CD4-positive, alpha-beta T cell (primary cell): Measurements from ENCODE around the gene SLC35F1. TPM values are rescaled to one million over a fixed set of nuclear protein-coding genes. Genes with fewer than 3 reads are reported as not detected.

Experiments
- ATAC-seq: fragments of 200-7000 bp; cut with Tn5 transposase; one replicate; pipeline ENCODE4 v1.10.0; 2022; ENCODE audit warnings: mild to moderate bottlenecking; ENCODE audit not compliant: poor library complexity
- CTCF ChIA-PET: fragments of 350-600 bp; sonication (Branson Sonifier 250); formaldehyde crosslinking; loops from one replicate; lab custom pipeline; 2021; ENCODE audit warnings: antibody characterized with exemption, inconsistent platforms; lab: Charles Lee
- POLR2A ChIA-PET: fragments of 350-600 bp; sonication (Branson Sonifier 250); formaldehyde crosslinking; loops from one replicate; lab custom pipeline; 2021; ENCODE audit warnings: antibody characterized with exemption, inconsistent platforms; lab: Charles Lee
- DNase-seq, 14 experiments: peaks; one replicate each; pipeline ENCODE4 v3.0.0-alpha.2; 2013 to 2020; ENCODE audit warnings: mixed read lengths in 2 of 14
- H3K27ac ChIP-seq, 2 donors: one replicate each; pipeline versions ENCODE4 v1.5.1 to v1.7.0; 2013; ENCODE audit warnings: low read length in 2 of 2, low read depth in 1 of 2, mild to moderate bottlenecking in 1 of 2
- H3K27me3 ChIP-seq, 2 experiments: 1 replicate in 1 of 2; 2 replicates in 1 of 2; pipeline versions ENCODE4 v1.6.1 to v1.7.0; 2013; ENCODE audit warnings: low read length in 2 of 2, control low read depth in 1 of 2, mild to moderate bottlenecking in 1 of 2, moderate library complexity in 1 of 2; ENCODE audit not compliant: insufficient read depth in 2 of 2, control insufficient read depth in 1 of 2
- H3K36me3 ChIP-seq: one replicate; pipeline ENCODE4 v1.6.1; 2013; ENCODE audit warnings: low read length, control low read depth; ENCODE audit not compliant: insufficient read depth
- H3K4me1 ChIP-seq: one replicate; pipeline ENCODE4 v1.6.1; 2013; ENCODE audit warnings: low read length, control low read depth; ENCODE audit not compliant: insufficient read depth
- H3K4me3 ChIP-seq: one replicate; pipeline ENCODE4 v1.5.1; 2013; ENCODE audit warnings: mild to moderate bottlenecking, low read length, moderate library complexity
- H3K9me3 ChIP-seq, 2 experiments: 1 replicate in 1 of 2; 2 replicates in 1 of 2; pipeline versions ENCODE4 v1.6.1 to v1.7.0; 2013; ENCODE audit warnings: low read length in 2 of 2, mild to moderate bottlenecking in 2 of 2, control low read depth in 1 of 2, moderate library complexity in 1 of 2; ENCODE audit not compliant: control insufficient read depth in 1 of 2, insufficient read depth in 1 of 2
- H3K27ac Mint-ChIP-seq: one replicate; pipeline ENCODE4 v1.8.0; 2020; ENCODE audit warnings: mixed read lengths
- H3K27me3 Mint-ChIP-seq: one replicate; pipeline ENCODE4 v1.8.0; 2021; ENCODE audit warnings: mixed read lengths
- H3K36me3 Mint-ChIP-seq: one replicate; pipeline ENCODE4 v1.8.0; 2021; ENCODE audit warnings: low read depth, mixed read lengths
- H3K4me1 Mint-ChIP-seq: one replicate; pipeline ENCODE4 v1.8.0; 2021; ENCODE audit warnings: low read depth, mixed read lengths
- H3K4me3 Mint-ChIP-seq: one replicate; pipeline ENCODE4 v1.8.0; 2020; ENCODE audit warnings: mild to moderate bottlenecking, mixed read lengths
- H3K9me3 Mint-ChIP-seq: one replicate; pipeline ENCODE4 v1.8.0; 2020; ENCODE audit warnings: mixed read lengths
- CTCF ChIP-seq: fragments of 200-600 bp; IDR thresholded peaks from one replicate; pipeline ENCODE4 v1.8.0; 2022; ENCODE audit warnings: antibody characterized with exemption, mild to moderate bottlenecking
- intact Hi-C, 2 experiments: fragments of 100-400 bp; cut with DNase I in 1 of 2; cut with micrococcal nuclease in 1 of 2; formaldehyde crosslinking; loops; one replicate each; pipeline versions ENCODE4 v1.15.1 to v1.9.0; 2023 to 2025; cut with DNase I, micrococcal nuclease
- total RNA-seq, 174 experiments: library from RNA in 2 of 174; stranded (reverse) in 2 of 174; gene quantifications; one replicate each; pipeline ENCODE4 v1.2.3 and lab custom pipeline; 2021 to 2026

Gene SLC35F1
- total RNA-seq, 2 experiments from 2014 or later: not detected

- Mint-ChIP-seq H3K27ac (no peak overlapping the region), H3K27me3 (peaks cover 27% of the 10 kb centered on the region), H3K9me3 (no peaks in the 10 kb centered on the region), H3K4me1 (no peaks in the 10 kb centered on the region), H3K36me3 (no peaks in the 10 kb centered on the region), H3K4me3 (no peak overlapping the region)
- POLR2A ChIA-PET: no interaction called here
- CTCF ChIA-PET: no interaction called here
- H3K9me3 ChIP-seq: no peaks in the 10 kb centered on the region
- intact Hi-C loops: no loop called here
- H3K4me3 ChIP-seq: no peak overlapping the region
- no peak for TF ChIP-seq CTCF
- no peaks in the 10 kb centered on the region for H3K4me1 ChIP-seq
- H3K27me3 ChIP-seq: no peaks in the 10 kb centered on the region
- DNase-seq (no peak), ATAC-seq (no peak)
- no peaks in the 10 kb centered on the region for H3K36me3 ChIP-seq
- no peak overlapping the region for H3K27ac ChIP-seq
Observed at GRCh38 chr6:118146584-118146983, 239.5 kb downstream of the SLC35F1 start.

- H3K27me3 ChIP-seq: peaks cover 0 to 3% of the 10 kb centered on the region in 2 experiments
- ChIA-PET CTCF (no interaction called here), POLR2A (no interaction called here)
- H3K4me3 Mint-ChIP-seq: no peak overlapping the region
- intact Hi-C loops: no loop called here
- H3K27me3 Mint-ChIP-seq: peaks cover 34% of the 10 kb centered on the region
- no peaks in the 10 kb centered on the region for H3K4me1 ChIP-seq
- H3K36me3 Mint-ChIP-seq: no peaks in the 10 kb centered on the region
- no peak overlapping the region for H3K27ac ChIP-seq
- TF ChIP-seq CTCF: no peak
- DNase-seq (no peak), ATAC-seq (no peak)
- H3K9me3 Mint-ChIP-seq: no peaks in the 10 kb centered on the region
- H3K27ac Mint-ChIP-seq: no peak overlapping the region
- no peaks in the 10 kb centered on the region for H3K4me1 Mint-ChIP-seq
- H3K36me3 ChIP-seq: no peaks in the 10 kb centered on the region
- no peaks in the 10 kb centered on the region for H3K9me3 ChIP-seq
- no peak overlapping the region for H3K4me3 ChIP-seq
Observed at GRCh38 chr6:118147511-118147910, 240.4 kb downstream of the SLC35F1 start.

- no peak for DNase-seq
- ChIA-PET CTCF (interaction anchor here (1.0 kb wide), 1 partner anchor 8 kb away, joined by 3 read pairs; no protein-coding TSS in a partner anchor), POLR2A (no interaction called here)
- H3K4me1 Mint-ChIP-seq: no peaks in the 10 kb centered on the region
- intact Hi-C loops: no loop called here
- H3K27ac Mint-ChIP-seq: no peak overlapping the region
- no peak for ATAC-seq
- Histone ChIP-seq H3K9me3 (no peaks in the 10 kb centered on the region), H3K4me1 (no peaks in the 10 kb centered on the region), H3K27ac (no peak overlapping the region), H3K4me3 (no peak overlapping the region), H3K36me3 (no peaks in the 10 kb centered on the region), H3K27me3 (peaks cover 0 to 7% of the 10 kb centered on the region in 2 experiments)
- peaks cover 34% of the 10 kb centered on the region for H3K27me3 Mint-ChIP-seq
- H3K4me3 Mint-ChIP-seq: no peak overlapping the region
- no peak for TF ChIP-seq CTCF
- no peaks in the 10 kb centered on the region for H3K9me3 Mint-ChIP-seq
- H3K36me3 Mint-ChIP-seq: no peaks in the 10 kb centered on the region
Observed at GRCh38 chr6:118148561-118148960, 241.5 kb downstream of the SLC35F1 start.
